Measurements from ENCODE around the gene TAB2.

The TAB2 gene

GRCh38 chr6:149320796-149321195 lies 3.3 kb downstream of the TAB2 start:
- H3K36me3 ChIP-seq (ENCODE audit: control insufficient read depth, insufficient read depth, low read length) = peaks cover 4% of the 10 kb centered on the region
- no peak overlapping the region for H3K27ac ChIP-seq (ENCODE audit: low read depth, low read length, severe bottlenecking)
- no peaks in the 10 kb centered on the region for H3K9me3 ChIP-seq (ENCODE audit: control insufficient read depth, low read length)
- H3K4me1 ChIP-seq (ENCODE audit: control insufficient read depth, insufficient read depth, low read length, poor library complexity, severe bottlenecking) = peaks cover 22% of the 10 kb centered on the region
- no peak overlapping the region for H3K4me3 ChIP-seq (ENCODE audit: extremely low read depth, insufficient read depth, low read length, poor library complexity, severe bottlenecking)

GRCh38 chr6:149323353-149323752 lies 5.8 kb downstream of the TAB2 start:
- WGBS, 2 experiments (ENCODE audit: insufficient coverage in 2 of 2) = 0% methylated on average over 1 of the region's 2 CpGs
- peaks cover 6% of the 10 kb centered on the region for H3K36me3 ChIP-seq (ENCODE audit: control insufficient read depth, insufficient read depth, low read length)
- no peak overlapping the region for H3K27ac ChIP-seq (ENCODE audit: low read depth, low read length, severe bottlenecking)
- H3K9me3 ChIP-seq (ENCODE audit: control insufficient read depth, low read length) = no peaks in the 10 kb centered on the region
- H3K4me1 ChIP-seq (ENCODE audit: control insufficient read depth, insufficient read depth, low read length, poor library complexity, severe bottlenecking) = peaks cover 19% of the 10 kb centered on the region
- H3K4me3 ChIP-seq (ENCODE audit: extremely low read depth, insufficient read depth, low read length, poor library complexity, severe bottlenecking) = no peak overlapping the region

GRCh38 chr6:149323925-149324324 lies 6.4 kb downstream of the TAB2 start:
- H3K4me3 ChIP-seq (ENCODE audit: extremely low read depth, insufficient read depth, low read length, poor library complexity, severe bottlenecking) = no peak overlapping the region
- H3K9me3 ChIP-seq (ENCODE audit: control insufficient read depth, low read length) = no peaks in the 10 kb centered on the region
- 40% methylated on average over 1 of the region's 2 CpGs; no CpG with 5 or more reads in 1 of the 2 experiments for WGBS, 2 experiments (ENCODE audit: insufficient coverage in 2 of 2)
- peaks cover 20% of the 10 kb centered on the region for H3K4me1 ChIP-seq (ENCODE audit: control insufficient read depth, insufficient read depth, low read length, poor library complexity, severe bottlenecking)
- H3K36me3 ChIP-seq (ENCODE audit: control insufficient read depth, insufficient read depth, low read length) = peaks cover 6% of the 10 kb centered on the region
- H3K27ac ChIP-seq (ENCODE audit: low read depth, low read length, severe bottlenecking) = no peak overlapping the region

- H3K4me3 ChIP-seq (ENCODE audit: extremely low read depth, insufficient read depth, low read length, poor library complexity, severe bottlenecking) = no peak overlapping the region
- peaks cover 25% of the 10 kb centered on the region for H3K4me1 ChIP-seq (ENCODE audit: control insufficient read depth, insufficient read depth, low read length, poor library complexity, severe bottlenecking)
- peaks cover 6% of the 10 kb centered on the region for H3K36me3 ChIP-seq (ENCODE audit: control insufficient read depth, insufficient read depth, low read length)
- H3K27ac ChIP-seq (ENCODE audit: low read depth, low read length, severe bottlenecking) = no peak overlapping the region
- H3K9me3 ChIP-seq (ENCODE audit: control insufficient read depth, low read length) = no peaks in the 10 kb centered on the region
Observed at GRCh38 chr6:149324428-149324827, 6.9 kb downstream of the TAB2 start.

- Histone ChIP-seq H3K4me3 (ENCODE audit: extremely low read depth, insufficient read depth, low read length, poor library complexity, severe bottlenecking) (no peak overlapping the region), H3K4me1 (ENCODE audit: control insufficient read depth, insufficient read depth, low read length, poor library complexity, severe bottlenecking) (peaks cover 25% of the 10 kb centered on the region), H3K36me3 (ENCODE audit: control insufficient read depth, insufficient read depth, low read length) (peaks cover 6% of the 10 kb centered on the region), H3K27ac (ENCODE audit: low read depth, low read length, severe bottlenecking) (no peak overlapping the region), H3K9me3 (ENCODE audit: control insufficient read depth, low read length) (no peaks in the 10 kb centered on the region)
- WGBS, 2 experiments (ENCODE audit: insufficient coverage in 2 of 2) = 90% methylated on average over 2 of the region's 3 CpGs; no CpG with 5 or more reads in 1 of the 2 experiments
Observed at GRCh38 chr6:149325648-149326236, 8.2 kb downstream of the TAB2 start.

GRCh38 chr6:149327638-149328037 lies 10.1 kb downstream of the TAB2 start:
- 85% methylated on average over 2 of the region's 2 CpGs; no CpG with 5 or more reads in 1 of the 2 experiments for WGBS, 2 experiments (ENCODE audit: insufficient coverage in 2 of 2)
- no peaks in the 10 kb centered on the region for H3K9me3 ChIP-seq (ENCODE audit: control insufficient read depth, low read length)
- no peak overlapping the region for H3K27ac ChIP-seq (ENCODE audit: low read depth, low read length, severe bottlenecking)
- peaks cover 35% of the 10 kb centered on the region for H3K4me1 ChIP-seq (ENCODE audit: control insufficient read depth, insufficient read depth, low read length, poor library complexity, severe bottlenecking)
- peaks cover 6% of the 10 kb centered on the region for H3K36me3 ChIP-seq (ENCODE audit: control insufficient read depth, insufficient read depth, low read length)
- H3K4me3 ChIP-seq (ENCODE audit: extremely low read depth, insufficient read depth, low read length, poor library complexity, severe bottlenecking) = no peak overlapping the region

- 100% methylated on average over 2 of the region's 4 CpGs for WGBS, 2 experiments (ENCODE audit: insufficient coverage in 2 of 2)
- Histone ChIP-seq H3K9me3 (ENCODE audit: control insufficient read depth, low read length) (no peaks in the 10 kb centered on the region), H3K4me1 (ENCODE audit: control insufficient read depth, insufficient read depth, low read length, poor library complexity, severe bottlenecking) (peaks cover 40% of the 10 kb centered on the region), H3K27ac (ENCODE audit: low read depth, low read length, severe bottlenecking) (no peak overlapping the region), H3K36me3 (ENCODE audit: control insufficient read depth, insufficient read depth, low read length) (peaks cover 6% of the 10 kb centered on the region), H3K4me3 (ENCODE audit: extremely low read depth, insufficient read depth, low read length, poor library complexity, severe bottlenecking) (no peak overlapping the region)
Observed at GRCh38 chr6:149328083-149328482, 10.6 kb downstream of the TAB2 start.

GRCh38 chr6:149329529-149329928 lies 12.0 kb downstream of the TAB2 start:
- Histone ChIP-seq H3K4me3 (ENCODE audit: extremely low read depth, insufficient read depth, low read length, poor library complexity, severe bottlenecking) (no peak overlapping the region), H3K27ac (ENCODE audit: low read depth, low read length, severe bottlenecking) (no peak overlapping the region), H3K4me1 (ENCODE audit: control insufficient read depth, insufficient read depth, low read length, poor library complexity, severe bottlenecking) (peaks cover 42% of the 10 kb centered on the region), H3K36me3 (ENCODE audit: control insufficient read depth, insufficient read depth, low read length) (peaks cover 6% of the 10 kb centered on the region), H3K9me3 (ENCODE audit: control insufficient read depth, low read length) (no peaks in the 10 kb centered on the region)
- 100% methylated on average over 1 of the region's 1 CpG; no CpG with 5 or more reads in 1 of the 2 experiments for WGBS, 2 experiments (ENCODE audit: insufficient coverage in 2 of 2)

- Histone ChIP-seq H3K4me3 (ENCODE audit: extremely low read depth, insufficient read depth, low read length, poor library complexity, severe bottlenecking) (no peak overlapping the region), H3K9me3 (ENCODE audit: control insufficient read depth, low read length) (no peaks in the 10 kb centered on the region), H3K4me1 (ENCODE audit: control insufficient read depth, insufficient read depth, low read length, poor library complexity, severe bottlenecking) (peaks cover 43% of the 10 kb centered on the region), H3K36me3 (ENCODE audit: control insufficient read depth, insufficient read depth, low read length) (peaks cover 6% of the 10 kb centered on the region), H3K27ac (ENCODE audit: low read depth, low read length, severe bottlenecking) (no peak overlapping the region)
- 67 to 93% methylated on average over 1 to 2 of the region's 2 CpGs for WGBS, 2 experiments (ENCODE audit: insufficient coverage in 2 of 2)
Observed at GRCh38 chr6:149330133-149330532, 12.6 kb downstream of the TAB2 start.

GRCh38 chr6:149331043-149331807 lies 13.7 kb downstream of the TAB2 start:
- Histone ChIP-seq H3K9me3 (ENCODE audit: control insufficient read depth, low read length) (no peaks in the 10 kb centered on the region), H3K4me1 (ENCODE audit: control insufficient read depth, insufficient read depth, low read length, poor library complexity, severe bottlenecking) (peaks cover 51% of the 10 kb centered on the region), H3K27ac (ENCODE audit: low read depth, low read length, severe bottlenecking) (no peak overlapping the region), H3K36me3 (ENCODE audit: control insufficient read depth, insufficient read depth, low read length) (no peaks in the 10 kb centered on the region), H3K4me3 (ENCODE audit: extremely low read depth, insufficient read depth, low read length, poor library complexity, severe bottlenecking) (no peak overlapping the region)
- WGBS, 2 experiments (ENCODE audit: insufficient coverage in 2 of 2) = no CpG with 5 or more reads among the region's 2 CpGs

GRCh38 chr6:149331871-149332270 lies 14.4 kb downstream of the TAB2 start:
- Histone ChIP-seq H3K9me3 (ENCODE audit: control insufficient read depth, low read length) (no peaks in the 10 kb centered on the region), H3K36me3 (ENCODE audit: control insufficient read depth, insufficient read depth, low read length) (no peaks in the 10 kb centered on the region), H3K4me1 (ENCODE audit: control insufficient read depth, insufficient read depth, low read length, poor library complexity, severe bottlenecking) (peaks cover 56% of the 10 kb centered on the region), H3K4me3 (ENCODE audit: extremely low read depth, insufficient read depth, low read length, poor library complexity, severe bottlenecking) (no peak overlapping the region), H3K27ac (ENCODE audit: low read depth, low read length, severe bottlenecking) (no peak overlapping the region)
- 92 to 100% methylated on average over 1 to 2 of the region's 2 CpGs for WGBS, 2 experiments (ENCODE audit: insufficient coverage in 2 of 2)
